Parathyroid adenoma (tissue), 2 donors: ENCODE data around the gene SPTBN1.
A peak's percentile ranks its signal among the peaks of the same experiment; 100 is the strongest.

ENCODE experiments used
- H2AFZ ChIP-seq: fragments of 300-600 bp; sonication (generic); one replicate; pipeline ENCODE4 v1.7.0; 2017; ENCODE audit warnings: antibody characterized with exemption, mild to moderate bottlenecking
- H3K27ac ChIP-seq: fragments of 300-600 bp; sonication (generic); one replicate; pipeline ENCODE4 v1.7.0; 2017
- H3K27me3 ChIP-seq: fragments of 300-600 bp; sonication (generic); one replicate; pipeline ENCODE4 v1.7.0; 2017; ENCODE audit warnings: low read length; ENCODE audit not compliant: control insufficient read depth, insufficient read depth
- H3K36me3 ChIP-seq: fragments of 300-600 bp; sonication (generic); one replicate; pipeline ENCODE4 v1.7.0; 2017; ENCODE audit warnings: low read length; ENCODE audit not compliant: control insufficient read depth, insufficient read depth
- H3K4me1 ChIP-seq: fragments of 300-600 bp; sonication (generic); one replicate; pipeline ENCODE4 v1.7.0; 2017; ENCODE audit warnings: control low read depth
- H3K4me2 ChIP-seq: fragments of 300-600 bp; sonication (generic); one replicate; pipeline ENCODE4 v1.7.0; 2017; ENCODE audit warnings: low read length
- H3K4me3 ChIP-seq: fragments of 300-600 bp; sonication (generic); one replicate; pipeline ENCODE4 v1.7.0; 2017; ENCODE audit warnings: low read depth, low read length
- H3K79me2 ChIP-seq: fragments of 300-600 bp; sonication (generic); one replicate; pipeline ENCODE4 v1.7.0; 2017; ENCODE audit warnings: control low read depth
- H3K9ac ChIP-seq: fragments of 300-600 bp; sonication (generic); one replicate; pipeline ENCODE4 v1.7.0; 2017; ENCODE audit warnings: mild to moderate bottlenecking
- H3K9me3 ChIP-seq: fragments of 300-600 bp; sonication (generic); one replicate; pipeline ENCODE4 v1.7.0; 2017; ENCODE audit warnings: low read length; ENCODE audit not compliant: control insufficient read depth
- CTCF ChIP-seq: fragments of 300-600 bp; sonication (generic); IDR thresholded peaks from one replicate; pipeline ENCODE4 v1.7.0; 2017; ENCODE audit warnings: antibody characterized with exemption, mild to moderate bottlenecking
- donor health status: primary hyperparathyroidism.

The SPTBN1 gene

GRCh38 chr2:54595161-54595803 is 139.2 kb downstream of the SPTBN1 start:
- Histone ChIP-seq H2AFZ (no peak overlapping the region), H3K4me3 (no peak overlapping the region), H3K4me1 (peaks cover 52% of the 10 kb centered on the region), H3K9ac (no peak overlapping the region), H3K4me2 (no peak overlapping the region), H3K27me3 (no peaks in the 10 kb centered on the region), H3K36me3 (no peaks in the 10 kb centered on the region), H3K27ac (peak overlapping the region; percentile 60), H3K9me3 (no peaks in the 10 kb centered on the region), H3K79me2 (peaks cover 64% of the 10 kb centered on the region)
- no peak for TF ChIP-seq CTCF

GRCh38 chr2:54595999-54596902 is 140.1 kb downstream of the SPTBN1 start:
- Histone ChIP-seq H2AFZ (peak overlapping the region; percentile 41), H3K27me3 (no peaks in the 10 kb centered on the region), H3K9ac (no peak overlapping the region), H3K79me2 (peaks cover 62% of the 10 kb centered on the region), H3K4me3 (no peak overlapping the region), H3K27ac (peak overlapping the region; percentile 60), H3K9me3 (no peaks in the 10 kb centered on the region), H3K4me2 (no peak overlapping the region), H3K4me1 (peaks cover 55% of the 10 kb centered on the region), H3K36me3 (no peaks in the 10 kb centered on the region)
- no peak for TF ChIP-seq CTCF

GRCh38 chr2:54597153-54597848 is 141.2 kb downstream of the SPTBN1 start:
- peak overlapping the region; percentile 60 for H3K27ac ChIP-seq

More at GRCh38 chr2:54597153-54597848, 141.2 kb downstream of the SPTBN1 start:
- H3K9ac ChIP-seq: no peak overlapping the region
- no peak for TF ChIP-seq CTCF
- H3K27me3 ChIP-seq: no peaks in the 10 kb centered on the region
- no peak overlapping the region for H3K4me3 ChIP-seq
- no peaks in the 10 kb centered on the region for H3K9me3 ChIP-seq
- peaks cover 57% of the 10 kb centered on the region for H3K79me2 ChIP-seq
- H2AFZ ChIP-seq: no peak overlapping the region
- peaks cover 62% of the 10 kb centered on the region for H3K4me1 ChIP-seq
- no peaks in the 10 kb centered on the region for H3K36me3 ChIP-seq
- no peak overlapping the region for H3K4me2 ChIP-seq
